T-helper 17 cell (primary cell): ENCODE results near the gene GKN2. TPM values are rescaled to one million over a fixed set of nuclear protein-coding genes. Genes with fewer than 3 reads are reported as not detected.

Experiments used
- ATAC-seq: fragments of 150-1000 bp; cut with Tn5 transposase; 2 replicates; pipeline ENCODE4 v1.10.0; 2021; ENCODE audit warnings: mild to moderate bottlenecking, moderate library complexity
- DNase-seq, 3 donors: peaks; one replicate each; pipeline versions ENCODE4 v3.0.0 to v3.0.0-alpha.2; 2020 to 2021
- H3K9me3 ChIP-seq: one replicate; pipeline ENCODE4 v1.7.0; 2013; ENCODE audit warnings: low read length, mild to moderate bottlenecking; ENCODE audit not compliant: control insufficient read depth, poor library complexity, severe bottlenecking
- H3K27ac Mint-ChIP-seq: one replicate; pipeline ENCODE4 v1.8.0; 2022; ENCODE audit warnings: mild to moderate bottlenecking, moderate library complexity, mixed read lengths
- H3K27me3 Mint-ChIP-seq: one replicate; pipeline ENCODE4 v1.8.0; 2022; ENCODE audit warnings: mixed read lengths
- H3K36me3 Mint-ChIP-seq: one replicate; pipeline ENCODE4 v1.8.0; 2022; ENCODE audit warnings: low read depth, mixed read lengths
- H3K4me1 Mint-ChIP-seq: one replicate; pipeline ENCODE4 v1.8.0; 2022; ENCODE audit warnings: mild to moderate bottlenecking, mixed read lengths
- H3K4me3 Mint-ChIP-seq: one replicate; pipeline ENCODE4 v1.8.0; 2022; ENCODE audit warnings: mild to moderate bottlenecking, moderate library complexity, mixed read lengths
- total RNA-seq, 4 donors: library from RNA in 2 of 4; stranded (reverse) in 2 of 4; gene quantifications; one replicate each; pipeline ENCODE4 v1.2.3 and lab custom pipeline; 2022 to 2026

The GKN2 gene
- total RNA-seq, 2 donors from 2014 or later = not detected

GRCh38 chr2:68943581-68944568 lies 8.8 kb downstream of the GKN2 start:
- Mint-ChIP-seq H3K27ac (no peak overlapping the region), H3K4me1 (peaks cover 5% of the 10 kb centered on the region), H3K36me3 (peaks cover 11% of the 10 kb centered on the region), H3K27me3 (peaks cover 45% of the 10 kb centered on the region), H3K4me3 (no peak overlapping the region)
- DNase-seq (peak in 2 of 3 donors; percentile 23 to 42), ATAC-seq (peak; percentile 81)
- H3K9me3 ChIP-seq = no peaks in the 10 kb centered on the region

GRCh38 chr2:68942827-68943226 lies 9.9 kb downstream of the GKN2 start:
- no peak for DNase-seq
- Mint-ChIP-seq H3K4me3 (no peak overlapping the region), H3K27me3 (peaks cover 38% of the 10 kb centered on the region), H3K4me1 (peaks cover 5% of the 10 kb centered on the region), H3K36me3 (peaks cover 11% of the 10 kb centered on the region), H3K27ac (no peak overlapping the region)
- no peaks in the 10 kb centered on the region for H3K9me3 ChIP-seq
- ATAC-seq = no peak

GRCh38 chr2:68940369-68940768 lies 12.3 kb downstream of the GKN2 start:
- Mint-ChIP-seq H3K4me3 (no peak overlapping the region), H3K36me3 (peaks cover 11% of the 10 kb centered on the region), H3K27ac (no peak overlapping the region), H3K4me1 (peaks cover 5% of the 10 kb centered on the region), H3K27me3 (peaks cover 33% of the 10 kb centered on the region)
- ATAC-seq = no peak
- DNase-seq = no peak
- no peaks in the 10 kb centered on the region for H3K9me3 ChIP-seq

GRCh38 chr2:68939962-68940361 lies 12.7 kb downstream of the GKN2 start:
- peaks cover 33% of the 10 kb centered on the region for H3K27me3 Mint-ChIP-seq
- no peak overlapping the region for H3K27ac Mint-ChIP-seq
- no peak overlapping the region for H3K4me3 Mint-ChIP-seq
- no peak for ATAC-seq
- H3K4me1 Mint-ChIP-seq = peaks cover 5% of the 10 kb centered on the region
- H3K9me3 ChIP-seq = no peaks in the 10 kb centered on the region
- H3K36me3 Mint-ChIP-seq = peaks cover 11% of the 10 kb centered on the region
- DNase-seq = no peak

GRCh38 chr2:68938938-68939337 lies 13.8 kb downstream of the GKN2 start:
- DNase-seq (no peak), ATAC-seq (no peak)
- Mint-ChIP-seq H3K36me3 (peaks cover 7% of the 10 kb centered on the region), H3K4me3 (no peak overlapping the region), H3K27ac (no peak overlapping the region), H3K27me3 (peaks cover 26% of the 10 kb centered on the region), H3K4me1 (peaks cover 5% of the 10 kb centered on the region)
- no peaks in the 10 kb centered on the region for H3K9me3 ChIP-seq

- no peak overlapping the region for H3K27ac Mint-ChIP-seq
- H3K36me3 Mint-ChIP-seq = peaks cover 3% of the 10 kb centered on the region
- H3K9me3 ChIP-seq = no peaks in the 10 kb centered on the region
- no peak for DNase-seq
- peaks cover 12% of the 10 kb centered on the region for H3K27me3 Mint-ChIP-seq
- no peaks in the 10 kb centered on the region for H3K4me1 Mint-ChIP-seq
- ATAC-seq = no peak
- H3K4me3 Mint-ChIP-seq = no peak overlapping the region
These were observed 15.2 kb downstream of the GKN2 start for GRCh38 chr2:68937346-68938055.

GRCh38 chr2:68936889-68937288 lies 15.8 kb downstream of the GKN2 start:
- H3K36me3 Mint-ChIP-seq = no peaks in the 10 kb centered on the region
- peaks cover 10% of the 10 kb centered on the region for H3K27me3 Mint-ChIP-seq
- no peak overlapping the region for H3K27ac Mint-ChIP-seq

GRCh38 chr2:68936427-68936826 lies 16.3 kb downstream of the GKN2 start:
- H3K9me3 ChIP-seq = no peaks in the 10 kb centered on the region
- DNase-seq (no peak), ATAC-seq (no peak)
- Mint-ChIP-seq H3K36me3 (no peaks in the 10 kb centered on the region), H3K4me3 (no peak overlapping the region), H3K27ac (no peak overlapping the region), H3K27me3 (peaks cover 10% of the 10 kb centered on the region), H3K4me1 (no peaks in the 10 kb centered on the region)

More at GRCh38 chr2:68936889-68937288, 15.8 kb downstream of the GKN2 start:
- DNase-seq (no peak), ATAC-seq (no peak)
- H3K9me3 ChIP-seq = no peaks in the 10 kb centered on the region
- Mint-ChIP-seq H3K4me1 (no peaks in the 10 kb centered on the region), H3K4me3 (no peak overlapping the region)

GRCh38 chr2:68935471-68935870 lies 17.2 kb downstream of the GKN2 start:
- H3K36me3 Mint-ChIP-seq = no peaks in the 10 kb centered on the region
- ATAC-seq = no peak
- H3K4me3 Mint-ChIP-seq = no peak overlapping the region
- no peak for DNase-seq
- H3K27ac Mint-ChIP-seq = no peak overlapping the region
- H3K4me1 Mint-ChIP-seq = no peaks in the 10 kb centered on the region
- no peaks in the 10 kb centered on the region for H3K9me3 ChIP-seq
- H3K27me3 Mint-ChIP-seq = peaks cover 14% of the 10 kb centered on the region

GRCh38 chr2:68934021-68934420 lies 18.7 kb downstream of the GKN2 start:
- Mint-ChIP-seq H3K27ac (no peak overlapping the region), H3K27me3 (peaks cover 16% of the 10 kb centered on the region), H3K36me3 (no peaks in the 10 kb centered on the region), H3K4me3 (no peak overlapping the region), H3K4me1 (no peaks in the 10 kb centered on the region)
- ATAC-seq (no peak), DNase-seq (no peak)
- no peaks in the 10 kb centered on the region for H3K9me3 ChIP-seq

- H3K4me3 Mint-ChIP-seq = no peak overlapping the region
- H3K9me3 ChIP-seq = no peaks in the 10 kb centered on the region
- H3K27me3 Mint-ChIP-seq = peaks cover 22% of the 10 kb centered on the region
- H3K27ac Mint-ChIP-seq = no peak overlapping the region
- H3K4me1 Mint-ChIP-seq = peaks cover 4% of the 10 kb centered on the region
- no peak for ATAC-seq
- no peaks in the 10 kb centered on the region for H3K36me3 Mint-ChIP-seq
- no peak for DNase-seq
These were observed 20.3 kb downstream of the GKN2 start for GRCh38 chr2:68932402-68932801.

- peaks cover 25% of the 10 kb centered on the region for H3K27me3 Mint-ChIP-seq
- H3K9me3 ChIP-seq = no peaks in the 10 kb centered on the region
- ATAC-seq (no peak), DNase-seq (no peak)
- no peaks in the 10 kb centered on the region for H3K36me3 Mint-ChIP-seq
- no peak overlapping the region for H3K4me3 Mint-ChIP-seq
- H3K4me1 Mint-ChIP-seq = peaks cover 4% of the 10 kb centered on the region
- no peak overlapping the region for H3K27ac Mint-ChIP-seq
These were observed 20.9 kb downstream of the GKN2 start for GRCh38 chr2:68931799-68932198.

- no peak overlapping the region for H3K4me3 Mint-ChIP-seq
- no peaks in the 10 kb centered on the region for H3K36me3 Mint-ChIP-seq
- no peak overlapping the region for H3K27ac Mint-ChIP-seq
- H3K9me3 ChIP-seq = no peaks in the 10 kb centered on the region
- DNase-seq (no peak), ATAC-seq (no peak)
- H3K27me3 Mint-ChIP-seq = peaks cover 31% of the 10 kb centered on the region
- H3K4me1 Mint-ChIP-seq = peaks cover 4% of the 10 kb centered on the region
These were observed 21.5 kb downstream of the GKN2 start for GRCh38 chr2:68931149-68931711.
